Hindlimb muscle (tissue), 1 donor: ENCODE measurements around the gene FGF12. TPM values are rescaled to one million over a fixed set of nuclear protein-coding genes. Genes with fewer than 3 reads are reported as not detected.

Experiments used
- DNase-seq: peaks from one replicate; pipeline ENCODE4 v3.0.0-alpha.2; 2013
- polyA plus RNA-seq: library from polyadenylated mRNA; unstranded; fragments of 120-200 nt; gene quantifications from one replicate; pipeline ENCODE4 v1.2.1, GENCODE V29; 2013; ENCODE audit not compliant: insufficient read length

Gene FGF12
- polyA plus RNA-seq, 1 donor = 2.9 TPM

DNA sequence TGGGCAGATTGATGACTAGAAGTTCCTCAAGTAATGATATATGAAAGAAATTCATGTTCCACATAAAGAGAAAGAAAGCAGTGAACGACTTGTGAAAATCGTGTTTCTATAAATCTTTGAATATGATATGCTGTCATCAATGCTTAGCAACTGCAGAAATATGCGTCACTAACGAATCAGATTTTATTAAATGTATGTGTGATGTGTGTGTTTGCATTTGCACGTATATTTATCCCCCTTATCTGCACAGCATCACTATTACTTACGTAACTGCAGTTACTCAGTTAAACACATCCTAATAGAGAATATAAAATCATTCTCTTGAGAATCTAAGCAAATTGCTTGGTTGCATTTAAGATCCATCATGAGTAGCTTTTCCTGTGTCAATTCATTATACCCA lies 468.6 kb downstream of the FGF12 start:
- DNase-seq = no peak

DNA sequence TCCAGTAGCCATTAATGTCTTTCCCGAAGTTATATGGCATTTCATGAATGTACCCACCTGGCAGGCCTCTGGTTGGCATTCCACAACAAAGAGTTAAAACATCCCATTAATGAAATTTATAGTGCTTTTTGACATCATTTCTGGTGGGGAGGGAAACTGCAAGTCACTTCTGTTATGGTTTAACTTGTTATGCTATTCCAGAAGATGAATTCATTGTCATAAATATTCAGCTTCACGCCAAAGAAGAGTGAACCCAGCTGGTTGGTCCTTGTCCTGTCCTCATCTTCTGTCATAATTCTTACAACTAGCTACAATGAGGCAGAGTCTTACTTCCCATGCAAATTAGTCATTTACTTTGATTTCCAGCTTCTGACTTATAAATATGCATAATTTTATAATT lies 471.5 kb downstream of the FGF12 start:
- DNase-seq = no peak

- DNase-seq = peak; percentile 38
Observed at GRCh38 chr3:192253138-192253887, 474.0 kb downstream of the FGF12 start.

DNA sequence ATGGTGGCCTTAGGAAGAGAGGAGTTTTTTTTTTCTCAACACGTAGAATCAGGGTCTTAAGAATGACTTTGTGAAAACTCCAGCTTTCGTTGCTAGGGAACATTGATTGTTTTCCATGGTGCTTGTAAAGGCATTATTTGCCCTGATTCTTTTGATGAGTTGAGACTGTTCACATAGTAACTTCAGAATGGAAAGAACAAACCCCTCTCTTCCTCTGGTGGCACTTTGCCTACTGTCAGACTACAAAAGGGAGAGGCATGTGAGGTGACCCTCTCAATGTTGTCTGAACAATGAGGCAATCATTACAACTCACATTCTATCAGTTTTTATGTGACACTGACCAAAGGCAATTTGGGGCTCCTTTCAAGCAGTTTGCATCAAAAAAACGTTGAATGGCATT lies 477.8 kb downstream of the FGF12 start:
- DNase-seq = no peak

- DNase-seq = no peak
Observed at GRCh38 chr3:192246847-192247559, 480.3 kb downstream of the FGF12 start.

DNA sequence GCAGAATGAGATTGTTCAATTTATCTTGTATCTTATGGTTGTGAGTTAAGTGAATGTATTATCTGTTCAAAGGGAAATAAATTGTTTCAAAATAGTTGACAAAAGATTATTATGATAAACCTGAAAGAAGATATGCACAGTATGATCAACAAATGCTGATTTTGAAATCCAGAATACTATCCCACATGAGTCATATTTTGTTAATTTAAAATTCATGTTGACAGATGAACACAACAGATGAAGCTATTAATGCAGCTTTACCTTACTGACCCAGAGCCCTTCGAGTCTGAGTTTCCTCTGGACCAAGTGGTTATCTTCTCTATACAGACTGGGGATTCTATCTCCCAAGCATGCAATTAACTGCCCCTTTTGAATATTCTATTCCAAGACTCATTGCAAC lies 482.8 kb downstream of the FGF12 start:
- DNase-seq = no peak

- no peak for DNase-seq
Observed at GRCh38 chr3:192239956-192240355, 487.4 kb downstream of the FGF12 start.

DNA sequence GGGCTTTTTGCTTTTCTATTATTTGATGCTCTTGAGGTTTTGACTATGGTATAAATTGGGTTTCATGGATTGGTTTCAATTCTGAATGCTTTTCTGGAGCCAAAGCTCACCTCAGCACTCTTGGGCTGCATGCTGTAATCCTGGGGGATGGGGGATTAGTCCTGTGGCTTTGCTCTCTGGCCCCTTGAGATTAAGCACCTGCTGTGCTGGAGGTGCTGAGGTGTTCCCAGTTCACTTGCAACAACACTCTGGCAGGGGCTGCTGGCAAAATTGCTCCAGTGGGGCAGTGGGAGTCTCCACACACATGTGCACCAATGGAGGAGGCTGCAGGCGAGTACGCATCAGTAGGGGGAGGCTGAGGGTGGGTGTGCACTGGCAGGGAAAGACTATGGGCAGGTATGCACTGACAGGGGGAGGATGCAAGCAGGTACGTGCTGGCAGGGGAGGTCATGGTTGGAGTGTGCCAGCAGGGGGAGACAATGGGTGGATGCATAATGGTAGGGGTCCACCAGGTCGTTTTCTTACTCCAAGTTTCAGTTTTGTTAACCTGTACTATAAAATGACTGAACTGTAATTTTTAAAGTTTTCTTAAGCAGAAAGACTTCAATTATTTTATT lies 489.2 kb downstream of the FGF12 start:
- DNase-seq = no peak

DNA sequence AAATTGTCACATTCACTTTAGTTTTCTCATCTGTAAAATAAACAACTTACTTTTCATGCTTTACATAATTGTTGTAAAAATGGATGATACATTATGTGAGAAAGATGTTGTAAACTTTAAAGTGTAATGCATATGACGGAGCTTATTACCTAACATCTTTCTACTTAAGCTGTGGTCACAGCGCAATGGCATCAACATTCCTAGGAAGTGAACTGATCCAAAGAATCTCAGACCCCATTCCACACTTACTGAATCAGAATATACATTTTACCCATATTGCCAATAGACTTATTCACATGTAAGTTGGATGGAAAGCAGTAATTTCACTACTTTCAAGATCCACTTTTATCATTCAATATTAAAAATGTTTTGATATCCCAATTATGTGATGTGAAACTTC lies 497.5 kb downstream of the FGF12 start:
- DNase-seq = no peak

GRCh38 chr3:192224634-192225155 lies 502.6 kb downstream of the FGF12 start:
- no peak for DNase-seq

- no peak for DNase-seq
Observed at GRCh38 chr3:192223815-192224214, 503.5 kb downstream of the FGF12 start.

DNA sequence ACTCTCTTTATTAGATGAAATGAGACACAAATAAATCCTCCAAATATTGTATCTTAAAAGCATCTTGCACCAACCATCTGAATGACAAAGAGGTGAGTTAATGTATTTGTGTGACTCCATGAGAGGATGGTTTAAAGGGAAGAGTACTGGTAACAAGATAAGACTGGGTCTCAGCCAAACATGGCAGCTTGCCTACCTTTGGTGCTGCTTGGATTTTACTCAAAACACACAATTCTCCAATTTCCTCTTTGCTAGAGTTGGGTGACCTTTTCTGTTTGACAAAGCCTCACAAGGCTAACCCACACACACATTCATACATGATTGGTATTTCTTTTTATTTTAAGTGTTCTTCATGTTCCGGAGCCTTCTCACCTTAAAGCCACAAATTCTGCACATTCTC lies 506.4 kb downstream of the FGF12 start:
- DNase-seq = no peak

GRCh38 chr3:192219926-192220325 lies 507.4 kb downstream of the FGF12 start:
- DNase-seq = no peak

DNA sequence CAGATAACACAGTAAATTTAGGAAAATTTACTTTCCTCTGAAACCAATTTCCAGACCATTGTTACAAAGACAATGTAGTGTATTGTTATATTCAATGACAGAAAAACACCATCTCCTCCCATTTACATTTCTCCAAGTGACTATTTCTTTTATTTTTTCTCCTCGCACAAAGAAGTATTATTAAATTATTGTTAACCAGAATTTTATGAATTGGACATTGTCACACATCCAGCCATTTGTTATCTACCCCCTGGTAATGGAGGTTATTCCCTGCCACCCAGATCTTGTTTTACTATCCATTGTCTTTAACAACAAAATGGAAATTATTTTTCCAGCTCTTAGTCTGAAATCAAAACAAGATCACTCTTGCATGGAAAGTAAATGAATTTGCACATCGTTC lies 511.3 kb downstream of the FGF12 start:
- no peak for DNase-seq

DNA sequence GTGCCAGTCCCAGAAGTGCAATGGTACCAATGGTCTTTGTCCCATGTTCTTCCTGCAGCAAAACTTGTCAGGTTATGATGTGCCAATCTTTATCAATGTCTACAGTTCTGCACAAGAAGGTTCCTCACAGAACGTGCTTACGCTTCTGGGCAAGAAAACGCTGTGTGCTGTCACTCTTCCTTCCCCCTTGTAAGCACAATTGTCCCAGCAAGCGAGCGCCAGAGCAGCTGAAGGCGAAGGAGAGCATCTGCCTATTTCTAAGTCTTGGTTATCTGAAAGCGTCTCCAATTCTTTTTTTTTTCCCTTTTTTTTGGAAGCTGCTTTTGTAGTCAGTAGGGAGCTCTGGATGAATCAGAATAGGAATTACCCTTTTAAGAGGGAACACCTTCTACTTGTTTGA lies 514.4 kb downstream of the FGF12 start:
- no peak for DNase-seq

GRCh38 chr3:192212335-192212734 lies 515.0 kb downstream of the FGF12 start:
- DNase-seq = no peak

DNA sequence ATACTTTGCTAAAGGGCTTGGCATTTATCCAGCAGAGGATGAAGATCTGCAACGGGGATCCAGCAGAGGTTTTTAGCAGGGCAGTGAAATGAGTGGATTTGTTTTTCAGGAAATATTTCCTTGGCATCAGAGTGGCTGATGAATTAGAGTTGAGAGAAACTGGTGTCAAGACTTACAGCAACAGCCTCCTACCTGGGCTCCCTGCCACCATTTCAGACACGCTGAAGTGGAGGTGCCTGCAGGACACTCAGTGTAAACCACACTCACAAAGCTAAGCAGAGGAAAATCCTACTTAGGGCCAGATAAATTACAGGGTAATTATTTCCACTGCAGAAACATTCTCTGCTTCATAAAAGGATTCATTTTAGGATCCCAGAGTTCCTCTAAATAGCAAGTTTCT lies 519.7 kb downstream of the FGF12 start:
- no peak for DNase-seq

GRCh38 chr3:192207239-192207638 lies 520.1 kb downstream of the FGF12 start:
- DNase-seq = no peak

DNA sequence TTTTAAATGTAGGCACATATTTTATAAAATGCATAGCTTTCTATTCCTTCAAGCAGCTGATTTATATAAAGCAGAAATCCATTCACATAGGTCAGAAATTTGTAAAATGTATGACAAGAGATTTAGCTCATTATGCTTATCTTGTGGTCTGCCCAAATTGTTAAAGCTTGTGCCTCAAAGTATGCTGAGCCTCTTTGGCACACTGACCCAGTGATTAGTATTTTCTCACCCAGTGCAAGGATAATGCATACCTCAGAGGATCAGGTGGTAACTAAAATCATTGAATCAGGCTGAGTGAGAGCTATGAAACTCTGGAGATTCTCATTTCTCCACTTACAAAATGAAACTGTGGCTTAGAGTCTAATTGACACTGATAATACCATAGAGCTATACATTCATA lies 533.3 kb downstream of the FGF12 start:
- no peak for DNase-seq

- peak; percentile 11 for DNase-seq
Observed at GRCh38 chr3:192188218-192188835, 539.0 kb downstream of the FGF12 start.

DNA sequence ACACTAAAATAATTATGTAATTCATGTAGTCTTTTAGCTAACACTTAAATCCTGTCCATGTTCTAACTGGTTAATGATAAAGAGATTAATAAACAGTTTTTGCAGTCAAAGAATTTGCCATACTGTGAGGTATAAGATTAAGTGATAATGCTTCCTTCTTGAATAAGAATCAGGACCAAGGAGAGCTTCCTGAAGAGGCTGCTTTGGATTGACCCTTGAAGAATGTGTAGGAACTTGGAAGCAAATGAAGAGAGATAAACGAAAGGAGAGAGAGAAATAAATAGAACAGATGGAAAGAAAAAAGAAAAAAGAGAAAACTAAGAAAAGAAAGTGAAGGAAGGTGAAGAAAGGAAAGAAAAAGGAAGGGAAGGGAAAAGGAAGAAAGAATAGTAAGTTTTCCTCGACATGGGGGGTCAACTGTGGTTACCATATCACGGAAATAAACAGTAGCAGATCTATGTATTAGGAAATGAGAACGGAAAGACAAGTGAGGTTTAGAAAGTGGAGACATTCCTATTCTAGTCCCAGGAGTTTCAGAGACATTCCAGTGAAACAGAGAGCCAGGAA lies 539.8 kb downstream of the FGF12 start:
- DNase-seq = no peak

- no peak for DNase-seq
Observed at GRCh38 chr3:192186498-192186897, 540.8 kb downstream of the FGF12 start.

DNA sequence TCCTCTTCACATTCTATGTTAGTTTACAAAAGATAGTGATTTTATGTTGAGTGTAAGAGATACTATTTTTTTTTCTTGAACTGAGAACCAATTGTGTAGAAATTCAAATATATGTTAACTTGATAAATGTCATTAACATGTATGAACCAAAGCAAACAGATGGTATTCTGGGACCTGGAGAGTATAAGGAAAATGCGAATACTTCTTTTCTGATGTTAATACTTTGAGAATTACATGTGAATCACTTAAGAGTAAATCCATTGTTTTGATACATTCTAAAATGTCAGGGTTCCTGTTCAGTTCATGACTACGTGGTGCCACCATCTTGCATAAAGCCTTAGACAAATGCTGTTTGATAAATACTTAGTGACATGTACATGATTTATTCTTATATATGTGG lies 541.3 kb downstream of the FGF12 start:
- no peak for DNase-seq
